ENCODE results near the gene GIMAP1.
A peak's percentile ranks its signal among the peaks of the same experiment; 100 is the strongest.

GIMAP1 gene

DNA sequence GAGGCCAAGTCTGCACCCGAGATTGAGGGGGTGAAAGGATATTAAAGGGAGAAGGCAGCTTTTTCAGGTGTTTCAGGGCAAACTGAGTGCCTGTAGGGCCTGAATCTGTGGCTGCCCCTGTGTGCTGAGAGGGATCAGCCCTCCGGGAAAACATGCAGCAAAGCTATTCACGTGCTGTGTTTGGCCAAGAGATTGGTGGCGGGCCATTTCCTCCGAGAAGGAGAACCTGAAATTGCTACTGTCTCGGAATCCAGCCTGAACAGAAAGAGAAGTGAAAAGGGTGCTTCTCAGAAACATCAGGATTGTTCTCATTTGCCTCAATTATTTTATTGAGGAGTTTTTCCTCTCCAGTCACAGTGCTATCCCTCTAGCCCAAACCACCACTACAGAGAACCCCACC, 36.8 kb downstream of the GIMAP1 start:
- DNase-seq: no peak

DNA sequence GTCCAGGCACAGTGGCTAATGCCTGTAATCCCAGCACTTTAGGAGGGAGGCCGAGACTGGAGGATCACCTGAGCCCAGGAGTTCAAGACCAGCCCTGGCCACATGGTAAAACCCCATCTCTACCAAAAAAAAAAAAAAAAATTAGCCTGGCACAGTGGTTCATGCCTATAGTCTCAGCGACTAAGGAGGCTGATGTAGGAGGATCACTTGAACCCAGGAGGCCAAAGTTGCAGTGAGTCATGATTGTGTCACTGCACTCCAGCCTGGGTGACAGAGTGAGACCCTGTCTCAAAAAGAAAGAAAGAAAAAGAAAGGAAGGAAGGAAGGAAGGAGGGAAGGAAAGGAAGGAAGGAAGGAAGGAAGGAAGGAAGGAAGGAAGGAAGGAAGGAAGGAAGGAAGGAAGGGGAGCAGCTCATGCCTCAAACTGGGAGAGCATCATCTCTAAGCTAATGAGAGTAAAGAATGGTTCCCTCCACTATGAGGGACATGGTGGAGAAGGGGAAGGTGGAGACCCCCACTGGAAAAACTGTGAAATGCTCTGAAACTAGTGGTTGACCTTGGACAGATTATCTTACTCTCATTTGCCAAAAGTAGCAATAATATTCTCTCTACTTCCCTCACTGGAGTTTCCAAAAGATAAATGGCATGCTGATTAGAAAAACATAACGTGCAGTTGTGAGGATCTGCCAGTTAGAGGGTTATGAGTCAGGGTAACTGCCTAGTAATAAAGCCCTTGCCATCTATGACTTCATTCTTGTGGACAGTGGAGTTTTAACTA, 37.6 kb downstream of the GIMAP1 start:
- no peak for DNase-seq

DNA sequence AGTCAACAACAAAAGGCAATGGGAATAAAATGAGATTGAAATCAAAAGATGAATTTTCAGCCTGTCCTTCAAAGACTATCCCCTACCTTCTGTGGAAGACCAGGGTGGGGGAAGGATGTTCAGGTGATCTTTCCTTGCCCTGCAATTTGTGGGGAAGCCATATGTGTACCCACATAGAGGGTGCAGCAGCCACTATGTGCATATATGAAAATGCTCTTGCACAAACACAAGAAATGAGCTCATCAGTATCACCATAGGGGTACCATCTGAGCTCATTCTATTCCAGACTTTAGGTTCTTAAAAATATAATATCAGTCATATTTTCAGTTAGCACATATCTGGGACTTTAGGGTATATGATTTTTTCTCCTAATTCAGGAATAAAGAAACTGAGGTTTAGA, 38.5 kb downstream of the GIMAP1 start:
- DNase-seq: no peak

DNA sequence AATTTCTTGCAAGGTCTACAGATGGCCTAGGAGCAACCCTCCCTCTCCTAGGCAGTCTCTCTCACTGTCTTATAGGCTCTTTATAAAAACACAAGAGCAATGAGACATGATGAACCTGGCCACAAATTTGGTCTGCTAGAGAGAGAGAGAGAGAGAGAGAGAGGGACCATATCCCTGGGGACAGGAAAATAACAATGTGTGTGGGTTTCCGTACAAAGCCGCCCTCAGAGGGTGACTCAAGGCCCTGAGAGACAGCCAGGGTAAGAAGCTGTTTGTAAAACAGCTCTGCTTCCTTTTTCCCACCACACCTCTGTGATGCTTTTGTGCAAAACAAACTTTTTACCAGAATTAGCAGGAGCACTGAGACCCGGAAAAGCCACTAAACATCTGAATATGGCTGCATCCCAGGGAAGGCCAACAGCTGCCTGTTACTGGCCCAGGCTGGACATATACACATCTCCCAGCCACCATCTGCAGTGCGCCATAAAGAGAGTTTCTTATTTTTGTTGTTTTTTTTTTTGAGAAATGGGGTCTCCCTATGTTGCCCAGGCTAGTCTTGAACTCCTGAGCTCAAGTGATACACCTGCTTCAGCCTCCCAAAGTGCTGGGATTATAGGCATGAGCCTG, 39.2 kb downstream of the GIMAP1 start:
- no peak for DNase-seq

DNA sequence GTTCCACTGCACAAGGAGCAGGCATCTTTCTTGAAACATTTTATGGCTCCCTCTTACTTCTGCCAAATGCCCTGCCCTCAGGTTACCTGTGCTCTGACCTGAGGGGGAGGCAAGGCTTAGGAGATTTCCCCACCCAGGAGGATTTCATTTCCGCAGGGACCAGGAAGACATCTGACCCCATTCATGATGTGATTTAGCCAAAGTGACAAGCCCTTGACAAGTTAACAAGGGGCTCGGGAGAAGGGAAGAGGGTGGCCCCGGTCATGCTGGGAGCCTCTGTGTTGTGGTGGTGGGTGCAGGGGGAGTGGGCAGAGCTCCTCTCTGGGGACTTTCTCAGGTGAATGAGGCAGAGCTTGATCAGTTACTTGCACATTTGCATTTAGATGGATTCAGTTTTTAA, 39.8 kb downstream of the GIMAP1 start:
- DNase-seq: no peak

DNA sequence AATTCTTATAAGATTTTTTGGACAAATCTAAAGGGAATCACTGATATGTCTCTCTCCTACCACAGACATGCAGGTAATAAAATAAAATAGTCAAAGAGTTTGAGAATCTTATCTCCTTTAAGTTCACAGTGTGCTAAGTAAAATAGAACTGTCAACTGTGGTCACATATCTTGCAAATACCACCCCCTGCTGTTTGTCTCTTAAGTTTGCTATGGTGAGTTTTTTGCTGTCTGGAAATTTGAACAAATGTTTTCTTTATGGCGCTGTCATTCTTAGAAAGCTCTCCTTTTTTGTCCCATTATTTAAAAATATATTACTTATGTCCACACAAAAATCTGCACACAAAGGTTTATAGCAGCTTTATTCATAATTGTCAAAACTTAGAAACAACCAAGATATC, 40.4 kb downstream of the GIMAP1 start:
- DNase-seq: no peak

DNA sequence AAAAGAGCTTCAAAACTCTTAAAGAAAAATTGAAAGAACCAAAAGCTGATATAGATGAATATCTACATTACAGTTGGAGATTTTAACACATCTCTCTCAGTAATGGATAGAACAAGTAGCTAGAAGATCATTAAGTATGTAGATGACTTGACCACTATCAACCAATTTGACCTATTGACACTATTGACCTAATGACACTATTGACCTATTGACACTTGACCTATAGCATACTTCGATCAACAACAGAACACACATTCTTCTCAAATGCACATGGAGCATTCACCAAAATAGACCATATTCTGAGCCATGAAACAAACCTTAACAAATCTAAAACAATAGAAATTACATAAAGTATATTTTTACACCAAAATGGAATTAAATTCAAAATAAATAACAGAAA, 43.1 kb downstream of the GIMAP1 start:
- DNase-seq: no peak

DNA sequence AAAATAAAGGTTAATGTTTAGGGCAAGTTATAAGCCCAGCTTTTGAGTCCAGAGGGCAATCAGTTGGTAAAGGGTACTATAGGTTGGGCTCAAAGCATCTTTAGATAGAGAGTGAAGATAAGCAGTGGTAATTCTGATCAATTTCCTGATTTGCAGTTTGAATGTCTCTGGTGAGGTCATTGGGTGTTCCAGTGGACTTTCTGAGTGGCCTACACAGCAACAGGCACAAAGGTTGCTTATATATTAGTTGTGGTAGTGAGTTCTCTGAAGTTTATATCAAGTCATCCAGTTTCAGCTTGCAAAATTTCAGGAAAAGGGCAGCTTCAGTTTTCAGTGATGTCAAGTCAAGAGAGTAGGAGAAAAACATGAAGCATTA, 49.9 kb downstream of the GIMAP1 start:
- DNase-seq: peak; percentile 12

DNA sequence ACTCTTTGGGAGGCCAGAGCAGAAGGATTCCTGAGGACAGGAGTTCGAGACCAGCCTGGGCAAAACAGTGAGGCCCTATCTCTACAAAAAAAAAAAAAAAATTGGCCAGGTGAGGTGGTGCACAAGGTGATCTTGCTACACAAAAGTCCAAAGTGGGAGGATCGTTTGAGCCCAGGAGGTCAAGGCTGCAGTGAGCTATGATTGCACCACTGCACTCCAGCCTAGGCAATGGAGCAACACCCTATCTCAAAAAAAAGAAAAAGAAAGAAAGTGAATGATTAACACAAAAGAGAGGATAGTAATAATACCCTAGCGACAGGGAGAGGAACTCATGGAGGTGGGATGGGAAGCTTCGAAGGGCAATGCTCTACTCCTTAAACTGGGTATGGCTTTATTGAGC, 53.4 kb downstream of the GIMAP1 start:
- no peak for DNase-seq
